Keratinocyte (primary cell): ENCODE data around the gene TSPEAR. TPM values are rescaled to one million over a fixed set of nuclear protein-coding genes. Genes with fewer than 3 reads are reported as not detected.

Experiments used
- DNase-seq: peaks from one replicate; pipeline ENCODE4 v3.0.0-alpha.2; 2011; ENCODE audit warnings: low read depth, missing footprints, low spot score
- FAIRE-seq: peaks from 2 replicates; lab custom pipeline; 2011; peaks lifted over from hg19 to GRCh38; lab: Jason Lieb, UNC
- H2AFZ ChIP-seq: 2 replicates; pipeline ENCODE4 v1.6.0; 2012; ENCODE audit warnings: low read length, control low read depth, inconsistent platforms; ENCODE audit not compliant: control insufficient read depth
- H3K27ac ChIP-seq: 2 replicates; pipeline ENCODE4 v1.5.1; 2011; ENCODE audit warnings: low read length; ENCODE audit not compliant: control insufficient read depth, insufficient read depth
- H3K27me3 ChIP-seq: 3 replicates; pipeline ENCODE4 v1.6.0; 2011; ENCODE audit warnings: low read length; ENCODE audit not compliant: control insufficient read depth, insufficient read depth; ENCODE audit errors: extremely low read depth
- H3K36me3 ChIP-seq, 2 experiments: 2 replicates in 1 of 2; 3 replicates in 1 of 2; pipeline ENCODE4 v1.5.1; 2011; ENCODE audit warnings: low read length in 2 of 2, mild to moderate bottlenecking in 1 of 2; ENCODE audit not compliant: control insufficient read depth in 2 of 2, insufficient read depth in 2 of 2; ENCODE audit errors: extremely low read depth in 1 of 2
- H3K4me1 ChIP-seq: 3 replicates; pipeline ENCODE4 v1.5.1; 2011; ENCODE audit warnings: low read length; ENCODE audit not compliant: control insufficient read depth, insufficient read depth; ENCODE audit errors: extremely low read depth
- H3K4me2 ChIP-seq: 3 replicates; pipeline ENCODE4 v1.6.0; 2011; ENCODE audit warnings: low read depth, low read length; ENCODE audit not compliant: control insufficient read depth, insufficient read depth; ENCODE audit errors: extremely low read depth
- H3K4me3 ChIP-seq, 3 experiments: fragments of 200-600 bp in 1 of 3; sonication (generic) in 1 of 3; 2 replicates in 2 of 3; 3 replicates in 1 of 3; pipeline ENCODE4 v1.5.1; 2011 to 2016; ENCODE audit warnings: low read length in 3 of 3, mild to moderate bottlenecking in 3 of 3, control low read depth in 2 of 3, inconsistent platforms in 1 of 3, low read depth in 1 of 3, mixed read lengths in 1 of 3, mixed run types in 1 of 3, moderate library complexity in 1 of 3; ENCODE audit not compliant: control insufficient read depth in 2 of 3, insufficient read depth in 2 of 3; ENCODE audit errors: extremely low read depth in 1 of 3
- H3K79me2 ChIP-seq: 2 replicates; pipeline ENCODE4 v1.6.0; 2012; ENCODE audit warnings: low read length; ENCODE audit not compliant: control insufficient read depth, insufficient read depth
- H3K9ac ChIP-seq: 3 replicates; pipeline ENCODE4 v1.6.0; 2011; ENCODE audit warnings: low read length; ENCODE audit not compliant: control insufficient read depth, insufficient read depth; ENCODE audit errors: extremely low read depth
- H3K9me1 ChIP-seq: 3 replicates; pipeline ENCODE4 v1.6.0; 2011; ENCODE audit warnings: low read length; ENCODE audit not compliant: control insufficient read depth, insufficient read depth; ENCODE audit errors: extremely low read depth
- H3K9me3 ChIP-seq: 2 replicates; pipeline ENCODE4 v1.5.1; 2012; ENCODE audit warnings: low read depth, low read length; ENCODE audit not compliant: control insufficient read depth
- H4K20me1 ChIP-seq: 3 replicates; pipeline ENCODE4 v1.6.0; 2011; ENCODE audit warnings: low read length; ENCODE audit not compliant: control insufficient read depth, insufficient read depth; ENCODE audit errors: extremely low read depth
- EZH2 ChIP-seq: IDR thresholded peaks from one replicate; pipeline ENCODE4 v1.6.1; 2012; ENCODE audit warnings: inconsistent platforms, mild to moderate bottlenecking, low read length, moderate library complexity
- dilution Hi-C: fragments of 300-500 bp; cut with MboI; formaldehyde crosslinking; loops from one replicate; pipeline ENCODE4 v1.7.0; 2020; ENCODE audit warnings: low sequenced_read_pairs; ENCODE audit not compliant: extremely low pct_ligation_motif_present
- polyA plus RNA-seq, 5 experiments: library from polyadenylated mRNA; depleted of rRNA in 3 of 5; stranded (reverse) in 3 of 5; stranded (forward) in 1 of 5; unstranded in 1 of 5; fragments of >200 nt; gene quantifications; 1 replicate in 1 of 5; 2 replicates in 3 of 5; 3 replicates in 1 of 5; pipeline versions ENCODE4 v1.2.1 to v1.2.3, GENCODE V29; 2011 to 2012; ENCODE audit warnings: missing spikeins in 2 of 5, low read depth in 1 of 5, low replicate concordance in 1 of 5
- TF ChIP-seq, protein P1 (sequence below), 3 experiments: IDR thresholded peaks in 1 of 3; conservative IDR thresholded peaks in 1 of 3; optimal IDR thresholded peaks in 1 of 3; 2 replicates in 2 of 3; 3 replicates in 1 of 3; pipeline versions ENCODE3 to v1.5.1; 2011; ENCODE audit warnings: low read length in 3 of 3, mild to moderate bottlenecking in 3 of 3, moderate library complexity in 2 of 3, control low read depth in 1 of 3, inconsistent platforms in 1 of 3; ENCODE audit not compliant: insufficient read depth in 2 of 3; ENCODE audit errors: extremely low read depth in 1 of 3

The TSPEAR gene
- polyA plus RNA-seq, 1 donor (not counting 4 experiments of a cell fraction or from before 2014, with no cell fraction given) = 0.12 TPM

DNA sequence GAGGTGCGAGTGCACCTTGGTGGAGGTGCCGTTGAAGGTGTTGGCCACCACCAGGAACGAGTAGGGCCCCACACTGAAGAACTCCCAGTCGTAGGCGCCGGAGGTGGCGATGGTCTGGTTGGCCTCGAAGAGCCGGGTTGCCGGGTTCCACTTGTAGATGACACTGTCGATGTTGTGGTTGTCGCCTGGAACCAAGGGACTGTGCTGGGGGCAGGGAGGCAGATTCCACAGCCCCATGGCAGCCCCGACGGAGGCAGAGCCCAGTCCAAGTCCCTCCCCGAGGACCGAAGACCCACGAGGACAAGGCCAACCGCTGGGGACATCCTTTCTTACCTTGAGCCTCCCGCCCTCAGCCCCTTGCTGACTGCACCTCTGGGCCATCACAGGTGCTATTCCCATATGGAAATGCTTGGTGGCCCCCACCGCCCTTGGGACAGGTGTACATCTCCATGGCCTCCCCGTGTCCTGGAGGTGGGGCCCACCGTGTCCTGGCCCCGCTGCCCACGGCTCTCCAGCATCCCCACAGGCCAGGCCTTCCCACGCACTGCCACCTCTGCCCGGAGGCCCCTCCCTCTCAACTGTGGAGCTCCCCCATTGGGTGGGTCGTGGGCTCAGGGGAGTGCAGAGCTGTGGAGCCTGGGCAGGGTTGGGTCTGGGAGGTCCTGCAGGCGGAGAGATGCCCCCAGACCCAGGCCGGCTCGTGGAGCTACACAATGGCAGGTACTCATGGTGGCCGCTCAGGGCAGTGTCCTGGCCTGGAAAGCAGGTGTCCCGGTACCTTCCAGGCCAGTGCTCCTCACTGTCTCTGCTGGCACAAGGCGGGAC, 189.2 kb downstream of the TSPEAR start:
- FAIRE-seq (no peak), DNase-seq (no peak)
- H3K4me1 ChIP-seq = no peaks in the 10 kb centered on the region
- H3K27me3 ChIP-seq = no peaks in the 10 kb centered on the region
- no peaks in the 10 kb centered on the region for H3K79me2 ChIP-seq
- H3K4me2 ChIP-seq = no peak overlapping the region
- dilution Hi-C loops = no loop called here
- H2AFZ ChIP-seq = no peak overlapping the region
- H3K4me3 ChIP-seq = no peak overlapping the region
- H3K9ac ChIP-seq = no peak overlapping the region
- H3K27ac ChIP-seq = no peak overlapping the region
- H4K20me1 ChIP-seq = no peaks in the 10 kb centered on the region
- TF ChIP-seq EZH2 = no peak
- TF ChIP-seq, protein P1, sequence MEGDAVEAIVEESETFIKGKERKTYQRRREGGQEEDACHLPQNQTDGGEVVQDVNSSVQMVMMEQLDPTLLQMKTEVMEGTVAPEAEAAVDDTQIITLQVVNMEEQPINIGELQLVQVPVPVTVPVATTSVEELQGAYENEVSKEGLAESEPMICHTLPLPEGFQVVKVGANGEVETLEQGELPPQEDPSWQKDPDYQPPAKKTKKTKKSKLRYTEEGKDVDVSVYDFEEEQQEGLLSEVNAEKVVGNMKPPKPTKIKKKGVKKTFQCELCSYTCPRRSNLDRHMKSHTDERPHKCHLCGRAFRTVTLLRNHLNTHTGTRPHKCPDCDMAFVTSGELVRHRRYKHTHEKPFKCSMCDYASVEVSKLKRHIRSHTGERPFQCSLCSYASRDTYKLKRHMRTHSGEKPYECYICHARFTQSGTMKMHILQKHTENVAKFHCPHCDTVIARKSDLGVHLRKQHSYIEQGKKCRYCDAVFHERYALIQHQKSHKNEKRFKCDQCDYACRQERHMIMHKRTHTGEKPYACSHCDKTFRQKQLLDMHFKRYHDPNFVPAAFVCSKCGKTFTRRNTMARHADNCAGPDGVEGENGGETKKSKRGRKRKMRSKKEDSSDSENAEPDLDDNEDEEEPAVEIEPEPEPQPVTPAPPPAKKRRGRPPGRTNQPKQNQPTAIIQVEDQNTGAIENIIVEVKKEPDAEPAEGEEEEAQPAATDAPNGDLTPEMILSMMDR (optimal IDR thresholded peaks at IDR 0.05 in 1 of 3, IDR thresholded peaks at IDR 0.05 in 1 of 3, conservative IDR thresholded peaks at IDR 0.05 in 1 of 3; ENCODE audit: extremely low read depth in 1 of 3, insufficient read depth in 2 of 3, low read length in 3 of 3) = no peak
- H3K9me1 ChIP-seq = no peaks in the 10 kb centered on the region
- peaks cover 26% of the 10 kb centered on the region for H3K9me3 ChIP-seq
- H3K36me3 ChIP-seq = no peaks in the 10 kb centered on the region

GRCh38 chr21:44521301-44521927, 190.0 kb downstream of the TSPEAR start:
- no peaks in the 10 kb centered on the region for H4K20me1 ChIP-seq
- no peaks in the 10 kb centered on the region for H3K27me3 ChIP-seq
- H3K36me3 ChIP-seq = no peaks in the 10 kb centered on the region
- no peaks in the 10 kb centered on the region for H3K4me1 ChIP-seq
- H3K27ac ChIP-seq = no peak overlapping the region
- no peak overlapping the region for H3K4me2 ChIP-seq
- no peak for TF ChIP-seq EZH2
- TF ChIP-seq, protein P1 (optimal IDR thresholded peaks at IDR 0.05 in 1 of 3, IDR thresholded peaks at IDR 0.05 in 1 of 3, conservative IDR thresholded peaks at IDR 0.05 in 1 of 3; ENCODE audit: extremely low read depth in 1 of 3, insufficient read depth in 2 of 3, low read length in 3 of 3) = no peak
- dilution Hi-C loops = no loop called here
- H3K4me3 ChIP-seq = no peak overlapping the region
- H3K79me2 ChIP-seq = no peaks in the 10 kb centered on the region
- H3K9me1 ChIP-seq = no peaks in the 10 kb centered on the region
- no peak for FAIRE-seq
- peaks cover 26% of the 10 kb centered on the region for H3K9me3 ChIP-seq
- DNase-seq = no peak
- H3K9ac ChIP-seq = no peak overlapping the region
- H2AFZ ChIP-seq = no peak overlapping the region
